HG03025 (cell line): ENCODE results near the gene MS4A6A.
"Not testable (repeated sequence)": the region's sequence is repeated elsewhere in the genome, so short reads cannot be mapped to it uniquely, and the experiment has no call there.

Experiments used
- ATAC-seq: cut with Tn5 transposase; IDR thresholded peaks from one replicate; pipeline ENCODE4 v1.9.1; 2021; ENCODE audit warnings: mild to moderate bottlenecking, moderate library complexity; ENCODE audit not compliant: unreplicated experiment, low FRiP score

Gene MS4A6A

GRCh38 chr11:60184824-60185511 is 2.1 kb upstream of the MS4A6A start:
- no peak for ATAC-seq

DNA sequence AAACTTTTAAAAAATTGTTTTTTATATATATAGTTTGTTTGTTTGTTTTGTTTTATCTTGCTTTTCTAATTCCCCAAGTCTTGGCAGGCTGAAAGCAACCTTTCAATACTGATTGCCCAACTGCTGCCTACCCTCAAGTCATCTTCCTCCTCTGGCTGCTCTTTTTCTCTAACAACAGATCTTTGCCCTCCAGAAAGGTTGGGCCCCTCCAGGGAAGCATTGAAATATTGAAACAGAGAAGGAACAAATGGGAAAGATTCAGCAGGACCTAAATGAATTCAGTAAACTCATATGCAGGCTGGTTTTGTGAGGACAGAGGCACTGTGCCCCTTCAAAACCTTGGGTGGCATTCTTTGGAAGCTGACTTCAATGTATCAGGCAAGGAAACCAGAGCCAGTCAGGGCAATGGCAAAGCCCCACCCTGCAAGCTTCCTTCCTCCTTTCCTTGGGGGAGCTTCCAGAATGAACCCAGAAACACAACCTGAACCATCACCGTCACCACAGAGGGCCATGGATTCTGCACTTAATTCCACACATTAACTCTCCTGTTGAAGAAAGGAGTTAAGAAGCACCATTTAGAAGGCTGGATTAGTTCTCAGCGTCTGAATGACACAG is 815 bp upstream of the MS4A6A start:
- no peak for ATAC-seq

DNA sequence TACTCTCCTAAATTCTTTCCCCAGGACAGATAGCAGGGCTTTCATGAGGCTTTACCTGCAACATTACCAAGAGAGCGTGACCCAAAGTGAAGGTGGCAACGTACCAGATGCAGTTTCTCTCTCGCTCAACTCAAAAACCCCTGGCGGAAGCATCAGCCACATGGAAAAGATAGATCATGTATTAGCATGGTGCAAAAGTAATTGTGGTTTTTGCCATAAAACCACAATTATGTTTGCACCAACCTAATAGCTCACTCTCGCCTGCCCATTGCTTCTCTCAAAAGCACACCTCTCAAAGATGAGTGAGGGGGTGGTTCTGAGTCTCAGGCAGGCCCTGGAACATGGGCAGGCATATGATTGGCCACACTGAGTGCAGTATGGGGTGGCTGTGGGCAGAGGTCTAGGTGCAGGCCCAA is 7.0 kb downstream of the MS4A6A start:
- no peak for ATAC-seq

GRCh38 chr11:60172011-60172410 is 10.9 kb downstream of the MS4A6A start:
- ATAC-seq: no peak

DNA sequence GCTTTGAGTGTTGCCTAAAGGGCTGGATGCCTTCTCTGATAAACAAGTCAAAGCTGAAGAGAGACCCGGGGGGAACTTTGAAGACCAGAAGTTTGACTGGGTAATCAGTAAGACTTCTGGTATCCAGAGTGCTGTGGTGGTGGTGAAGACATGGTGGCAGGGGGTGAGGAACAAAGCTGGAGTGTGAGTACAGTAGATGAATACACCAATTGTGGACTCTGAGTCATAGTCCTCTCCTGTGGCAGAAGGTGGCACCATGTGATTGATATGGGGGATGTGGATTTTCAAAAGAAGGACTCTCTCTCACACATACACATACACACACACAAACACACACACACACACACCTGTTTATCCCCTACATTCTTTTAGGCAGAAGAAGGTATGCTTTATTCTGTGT is 12.3 kb downstream of the MS4A6A start:
- no peak for ATAC-seq

- ATAC-seq: no peak
Measured at GRCh38 chr11:60169264-60169915, 13.5 kb downstream of the MS4A6A start.

- no peak for ATAC-seq
Measured at GRCh38 chr11:60168306-60168705, 14.6 kb downstream of the MS4A6A start.

DNA sequence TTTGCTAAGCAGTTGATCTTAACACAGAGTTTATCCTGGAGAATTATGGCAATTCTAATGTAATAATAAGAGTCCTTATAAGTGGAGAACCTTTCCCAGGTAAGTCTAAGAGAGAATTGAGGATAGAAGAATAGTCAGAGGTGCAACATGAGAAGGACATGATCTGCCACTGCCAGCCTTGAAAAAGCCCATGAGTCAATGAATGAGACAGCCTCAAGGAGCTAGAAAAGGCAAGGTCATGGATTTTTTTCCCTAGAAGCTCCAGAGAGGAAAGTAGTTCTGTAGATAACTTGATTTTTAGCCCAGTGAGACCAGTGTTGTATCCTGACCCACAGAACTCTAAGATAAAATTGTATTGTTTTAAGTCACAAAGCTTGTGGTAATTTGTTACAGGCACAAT is 16.9 kb downstream of the MS4A6A start:
- no peak for ATAC-seq

DNA sequence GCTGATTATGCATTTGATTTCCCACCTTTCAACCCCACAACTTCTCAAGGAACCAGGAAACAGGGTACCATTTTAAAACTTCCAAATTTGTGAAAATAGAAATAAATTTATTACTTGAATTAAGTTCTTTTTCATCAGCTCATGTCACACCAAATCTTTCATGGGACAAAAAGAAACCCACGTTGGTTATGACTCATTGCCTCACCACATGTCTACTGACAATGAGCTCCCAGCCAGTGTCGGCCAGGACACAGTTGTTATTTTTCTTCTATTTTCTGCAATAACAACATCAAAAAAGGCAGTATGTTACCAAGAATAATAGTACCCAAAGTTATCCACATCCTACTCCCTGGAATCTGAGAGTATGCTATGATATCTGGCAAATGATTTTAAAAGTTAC is 17.3 kb downstream of the MS4A6A start:
- no peak for ATAC-seq

DNA sequence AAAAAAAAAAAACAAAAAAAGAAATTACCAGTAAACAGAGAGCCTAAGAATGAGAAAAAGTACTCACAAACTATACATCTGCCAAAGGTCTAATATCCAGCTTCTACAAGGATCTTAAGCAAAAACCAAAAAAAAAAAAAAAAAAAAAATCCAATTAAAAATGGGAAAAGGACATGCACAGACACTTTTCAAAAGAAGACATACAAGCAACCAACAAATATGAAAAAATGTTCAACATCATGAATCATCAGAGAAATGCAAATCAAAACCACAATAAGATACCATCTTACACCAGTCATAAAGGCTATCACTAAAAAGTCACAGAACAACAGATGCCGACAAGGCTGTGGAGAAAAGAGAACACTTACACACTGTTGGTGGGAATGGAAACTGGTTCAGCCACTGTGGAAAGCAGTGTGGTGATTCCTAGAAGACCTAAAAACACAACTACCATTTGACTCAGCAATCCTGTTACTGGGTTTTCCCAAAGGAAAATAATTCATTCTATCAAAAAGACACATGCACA is 18.3 kb downstream of the MS4A6A start:
- ATAC-seq: no peak

DNA sequence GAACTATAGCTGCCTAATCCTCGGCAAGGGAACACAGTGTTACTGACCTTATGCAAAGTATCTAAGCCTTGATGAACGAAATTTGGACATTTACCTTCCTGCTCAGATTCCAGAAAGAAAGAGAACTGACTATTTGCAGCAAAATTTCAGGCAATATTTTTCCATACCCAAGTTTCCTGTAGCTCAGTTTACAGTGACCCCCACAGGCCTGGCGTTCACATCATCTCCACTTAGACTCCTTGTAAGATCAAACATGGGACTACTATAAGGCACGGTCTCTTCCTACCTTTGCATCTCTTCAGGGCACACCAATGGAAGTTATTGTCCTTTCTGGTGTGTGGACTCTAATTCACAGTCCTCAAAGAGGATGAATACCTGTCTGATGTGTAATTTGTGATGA is 21.1 kb downstream of the MS4A6A start:
- ATAC-seq: no peak

GRCh38 chr11:60161107-60161506 is 21.8 kb downstream of the MS4A6A start:
- no peak for ATAC-seq

DNA sequence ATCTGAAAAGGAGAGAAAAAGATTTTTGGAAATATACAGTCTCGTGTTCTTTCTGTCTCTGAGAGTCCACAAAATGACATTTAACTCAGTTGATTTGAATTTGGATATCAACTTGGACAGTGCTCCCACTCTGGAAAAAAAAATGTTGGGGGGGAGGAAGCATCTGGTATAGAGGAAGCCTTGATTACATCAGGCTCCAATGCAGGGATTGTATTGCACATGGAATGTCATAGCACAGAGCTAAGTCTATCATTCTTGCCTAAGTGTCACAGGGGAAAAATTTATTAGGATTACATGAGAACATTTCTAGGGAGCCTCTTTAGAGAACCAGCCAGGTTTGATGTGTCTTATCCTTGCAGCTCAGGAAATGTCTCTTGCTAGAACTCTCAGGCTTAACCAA is 23.0 kb downstream of the MS4A6A start:
- no peak for ATAC-seq

DNA sequence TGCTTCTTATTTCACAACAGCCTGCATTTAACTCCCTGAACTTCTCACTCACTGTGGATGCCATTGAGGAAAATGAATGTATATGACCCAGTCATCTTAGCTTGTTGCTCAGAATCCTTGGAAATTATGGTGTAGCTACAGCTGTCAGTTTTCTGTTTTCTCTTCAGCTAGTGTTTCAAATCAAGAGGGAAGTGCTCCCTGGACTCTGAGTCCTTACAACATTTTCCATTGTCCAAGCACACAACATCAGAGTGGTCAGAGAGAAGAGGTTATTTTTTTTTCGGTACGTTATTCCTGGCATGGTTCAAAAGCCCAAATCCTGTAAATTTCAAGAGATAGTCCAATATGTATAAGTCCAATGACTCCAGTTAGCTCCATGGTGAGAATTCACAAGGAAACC is 23.6 kb downstream of the MS4A6A start:
- ATAC-seq: no peak

GRCh38 chr11:60158636-60159035 is 24.2 kb downstream of the MS4A6A start:
- no peak for ATAC-seq

DNA sequence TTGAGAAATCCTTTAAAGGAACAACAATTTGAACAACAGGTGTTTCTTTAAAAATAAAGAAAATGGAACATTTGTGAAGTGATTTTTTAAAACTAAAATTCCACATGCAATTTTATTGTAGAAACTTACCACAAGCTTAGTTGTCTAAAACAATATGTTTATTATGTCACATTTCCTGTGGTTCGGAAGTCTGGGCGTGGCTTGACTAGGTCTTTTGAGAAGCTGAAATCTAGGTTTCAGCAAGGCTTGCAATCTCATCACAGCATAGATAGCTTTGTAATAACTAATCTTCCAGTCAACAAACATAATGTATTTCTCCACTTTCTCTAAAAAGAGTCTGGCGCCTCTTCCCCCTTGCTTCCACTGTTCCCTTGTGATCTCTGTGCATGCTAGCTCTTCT is 27.0 kb downstream of the MS4A6A start:
- no peak for ATAC-seq

GRCh38 chr11:60152727-60153126 is 30.2 kb downstream of the MS4A6A start:
- ATAC-seq: not testable (repeated sequence)

DNA sequence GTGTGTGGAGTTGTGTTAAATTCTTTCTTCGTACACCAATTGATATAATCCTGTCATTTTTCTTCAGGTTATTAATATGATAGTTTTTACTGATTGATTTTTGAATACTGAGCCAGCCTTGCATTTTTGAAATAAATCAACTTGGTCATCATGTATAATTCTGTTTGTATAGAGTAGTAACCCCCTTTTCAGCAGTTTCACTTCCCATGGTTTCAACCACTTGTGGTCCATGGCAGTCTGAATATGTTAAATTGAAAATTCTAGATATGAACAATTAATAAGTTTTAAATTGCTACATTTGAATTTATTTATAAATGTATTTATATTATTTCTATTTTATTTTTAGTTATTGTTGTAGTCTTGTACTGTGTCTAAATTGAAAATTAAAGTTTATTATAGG is 32.6 kb downstream of the MS4A6A start:
- ATAC-seq: no peak

- ATAC-seq: no peak
Measured at GRCh38 chr11:60145677-60146076, 37.2 kb downstream of the MS4A6A start.

DNA sequence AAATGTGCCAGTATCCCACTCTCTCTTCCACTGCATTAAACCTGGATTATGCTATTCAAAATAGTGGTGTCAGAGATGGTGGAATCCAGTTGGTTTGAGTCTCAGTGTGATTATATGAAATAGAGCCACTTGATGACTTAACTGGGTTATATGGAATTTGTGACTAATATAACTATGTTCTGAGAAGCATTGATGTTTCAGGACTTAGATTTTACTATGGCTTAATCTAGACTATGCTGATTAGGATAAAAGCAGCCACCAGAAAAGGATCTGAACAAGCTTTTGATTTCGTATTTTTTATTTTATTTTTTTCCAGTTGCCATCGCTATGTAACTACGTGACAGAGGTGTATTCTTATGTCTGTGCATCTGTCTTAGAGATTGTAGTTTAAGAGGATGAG is 39.1 kb downstream of the MS4A6A start:
- ATAC-seq: no peak

GRCh38 chr11:60133917-60134316 is 49.0 kb downstream of the MS4A6A start:
- ATAC-seq: no peak

- no peak for ATAC-seq
Measured at GRCh38 chr11:60131912-60132311, 51.0 kb downstream of the MS4A6A start.
